ENCODE measurements around the gene SMYD3.

SMYD3 gene

DNA sequence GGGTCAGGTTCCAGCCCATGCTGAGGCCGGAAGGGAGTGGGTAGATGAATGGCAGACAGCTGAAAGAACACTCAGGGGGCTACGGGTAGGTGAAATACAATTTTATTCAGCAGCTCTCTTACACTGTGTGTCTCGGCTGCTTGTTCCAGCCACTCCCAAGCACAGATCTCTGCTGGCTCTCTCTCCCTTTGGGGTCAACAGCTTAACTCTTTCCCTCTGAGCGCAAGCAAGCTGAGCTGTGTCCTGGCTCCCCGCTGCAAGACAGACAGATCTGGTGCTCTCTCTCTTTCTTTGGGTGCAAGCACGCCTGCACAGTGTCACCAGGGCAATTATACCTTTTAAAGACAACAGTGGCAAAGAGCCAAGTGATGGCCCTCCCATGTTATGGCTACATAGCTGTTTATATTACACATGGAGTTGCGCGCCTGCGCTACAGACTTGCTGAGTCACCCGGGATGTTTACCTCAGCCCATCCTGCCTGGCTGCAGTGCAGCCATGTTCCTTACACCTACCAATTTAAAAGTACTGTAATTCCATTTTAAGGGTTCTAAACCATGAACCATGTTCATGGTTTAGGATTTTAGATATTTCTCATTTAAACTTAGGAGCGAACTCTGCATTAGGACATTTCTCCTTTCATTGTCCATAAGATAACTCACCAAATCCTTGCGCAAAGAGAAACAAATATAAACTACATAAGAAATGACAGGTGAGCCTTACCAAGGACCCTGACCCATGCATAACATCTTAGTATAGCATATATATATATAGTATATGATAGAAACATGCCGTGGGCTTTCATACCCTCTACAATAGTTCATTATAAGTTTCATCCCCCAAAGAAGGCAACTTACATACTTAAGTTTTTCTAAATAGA lies 396.5 kb downstream of the SMYD3 start:
- DNase-seq (ENCODE audit: low spot score) = peak; percentile 95

- DNase-seq (ENCODE audit: low spot score) = no peak
These were observed 398.7 kb downstream of the SMYD3 start for GRCh38 chr1:246108278-246108925.

GRCh38 chr1:246107516-246108277 lies 399.4 kb downstream of the SMYD3 start:
- no peak for DNase-seq (ENCODE audit: low spot score)

DNA sequence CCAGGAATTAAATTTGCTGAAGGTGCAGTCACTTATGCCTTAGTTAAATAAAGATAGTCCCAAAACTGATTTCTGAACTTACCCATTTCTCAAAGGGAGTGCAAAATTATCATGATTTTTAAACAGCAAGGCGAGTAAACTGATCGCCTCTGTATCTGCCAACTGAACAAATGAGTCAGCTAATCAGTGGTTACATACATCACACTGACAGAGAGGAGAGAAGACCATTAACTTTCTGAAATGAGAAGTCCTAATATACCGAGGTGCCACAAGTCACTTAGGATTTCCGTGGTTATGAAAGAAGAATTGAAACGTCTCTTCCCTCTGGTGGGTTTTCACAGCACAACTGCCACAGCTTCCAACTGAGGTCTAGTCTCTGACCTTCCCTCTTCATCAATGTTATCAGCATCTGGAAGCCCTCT lies 400.7 kb downstream of the SMYD3 start:
- DNase-seq (ENCODE audit: low spot score) = no peak

GRCh38 chr1:246104927-246105326 lies 402.2 kb downstream of the SMYD3 start:
- no peak for DNase-seq (ENCODE audit: low spot score)

DNA sequence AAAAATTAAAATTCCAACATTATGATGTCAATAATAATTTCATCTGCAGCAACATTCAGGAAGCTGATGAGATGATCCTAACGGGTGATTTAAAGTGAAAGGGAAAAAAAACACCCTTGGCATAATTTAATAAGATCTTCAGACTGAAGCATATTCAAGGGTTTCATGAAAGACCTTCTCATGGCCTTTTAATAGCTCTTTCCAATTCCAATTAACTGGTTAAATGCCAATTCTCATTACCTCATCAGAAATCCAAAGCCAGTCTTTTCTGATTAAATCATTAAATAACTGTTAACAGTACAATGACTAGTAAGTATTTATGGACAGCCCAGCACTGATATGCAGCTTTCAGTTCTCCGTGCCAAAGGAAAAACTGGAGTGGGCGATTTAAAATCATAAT lies 407.5 kb downstream of the SMYD3 start:
- no peak for DNase-seq (ENCODE audit: low spot score)

DNA sequence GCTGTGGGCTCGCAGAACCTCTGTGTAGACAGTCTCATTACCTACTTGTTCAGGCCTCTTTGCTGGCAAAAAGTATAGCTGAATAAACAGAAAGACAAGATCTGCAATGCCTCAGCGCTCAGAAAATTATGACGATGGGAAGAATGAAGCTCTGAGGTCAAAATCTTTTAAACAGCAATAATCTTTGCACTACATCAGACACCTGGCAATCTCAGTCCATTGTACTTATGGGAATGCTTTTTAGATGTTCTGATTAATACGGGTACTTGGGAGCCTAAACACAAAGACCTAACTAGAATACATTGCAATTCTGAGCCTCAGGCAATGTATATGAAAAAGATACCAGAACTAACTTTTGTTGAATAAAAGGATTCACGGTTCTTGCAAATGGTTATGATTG lies 410.7 kb downstream of the SMYD3 start:
- no peak for DNase-seq (ENCODE audit: low spot score)

GRCh38 chr1:246095443-246095842 lies 411.6 kb downstream of the SMYD3 start:
- no peak for DNase-seq (ENCODE audit: low spot score)

DNA sequence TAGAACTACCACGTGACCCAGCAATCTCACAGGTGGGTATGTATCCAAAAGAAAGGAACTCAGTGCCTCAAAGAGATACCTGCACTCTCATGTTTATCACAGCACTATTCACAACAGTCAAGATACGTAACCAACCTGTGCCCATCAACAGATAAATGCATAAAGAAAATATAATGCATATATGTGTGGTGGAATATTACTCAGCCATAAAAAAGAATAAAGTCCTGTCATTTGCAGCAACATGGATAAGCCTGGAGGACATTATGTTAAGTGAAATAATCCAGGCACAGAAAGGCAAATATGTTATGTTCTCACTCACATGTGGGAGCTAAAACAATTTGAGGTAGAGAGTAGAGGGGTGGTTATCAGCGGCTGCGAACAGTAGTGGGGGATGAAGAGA lies 413.8 kb downstream of the SMYD3 start:
- DNase-seq (ENCODE audit: low spot score) = no peak

GRCh38 chr1:246092136-246092535 lies 414.9 kb downstream of the SMYD3 start:
- DNase-seq (ENCODE audit: low spot score) = no peak

- DNase-seq (ENCODE audit: low spot score) = no peak
These were observed 415.6 kb downstream of the SMYD3 start for GRCh38 chr1:246091477-246091876.

DNA sequence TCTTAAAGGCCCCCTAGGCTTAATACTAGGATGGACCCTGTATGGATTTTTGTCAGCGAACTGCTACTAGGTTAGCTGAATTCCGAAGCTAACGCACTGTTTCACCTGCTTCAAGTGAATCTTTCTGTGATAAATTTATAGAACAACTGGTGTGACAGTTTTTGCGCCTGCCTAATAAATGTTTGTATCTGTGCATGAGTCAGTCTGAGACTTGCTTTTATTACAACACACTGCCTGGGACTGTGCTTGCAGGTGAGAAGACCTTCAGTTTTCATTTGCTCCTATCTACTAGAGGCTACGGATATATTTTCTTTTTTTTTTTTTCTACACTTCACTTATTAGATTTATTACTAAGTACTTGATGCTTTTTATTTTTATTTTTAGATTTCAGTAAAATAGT lies 420.9 kb downstream of the SMYD3 start:
- no peak for DNase-seq (ENCODE audit: low spot score)

GRCh38 chr1:246083416-246083815 lies 423.7 kb downstream of the SMYD3 start:
- no peak for DNase-seq (ENCODE audit: low spot score)

GRCh38 chr1:246081856-246082668 lies 425.0 kb downstream of the SMYD3 start:
- no peak for DNase-seq (ENCODE audit: low spot score)

GRCh38 chr1:246081138-246081702 lies 425.9 kb downstream of the SMYD3 start:
- no peak for DNase-seq (ENCODE audit: low spot score)

DNA sequence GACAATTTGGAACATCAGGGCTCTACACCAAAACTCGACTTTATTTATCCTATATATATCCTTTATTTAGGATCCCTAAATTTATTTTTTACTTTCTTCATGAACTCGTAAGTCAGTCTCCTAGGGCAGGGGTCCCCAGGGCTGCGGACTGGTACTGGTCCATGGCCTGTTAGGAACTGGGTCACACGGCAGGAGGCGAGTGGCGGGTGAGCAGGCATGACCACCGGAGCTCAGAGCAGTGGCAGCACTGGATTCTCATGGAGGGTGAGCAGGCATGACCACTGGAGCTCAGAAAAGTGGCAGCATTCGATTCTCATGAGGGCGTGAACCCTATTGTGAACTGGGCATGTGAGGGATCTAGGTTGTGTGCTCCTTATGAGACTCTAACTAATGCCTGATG lies 427.0 kb downstream of the SMYD3 start:
- DNase-seq (ENCODE audit: low spot score) = no peak

GRCh38 chr1:246078888-246079252 lies 428.2 kb downstream of the SMYD3 start:
- DNase-seq (ENCODE audit: low spot score) = no peak

DNA sequence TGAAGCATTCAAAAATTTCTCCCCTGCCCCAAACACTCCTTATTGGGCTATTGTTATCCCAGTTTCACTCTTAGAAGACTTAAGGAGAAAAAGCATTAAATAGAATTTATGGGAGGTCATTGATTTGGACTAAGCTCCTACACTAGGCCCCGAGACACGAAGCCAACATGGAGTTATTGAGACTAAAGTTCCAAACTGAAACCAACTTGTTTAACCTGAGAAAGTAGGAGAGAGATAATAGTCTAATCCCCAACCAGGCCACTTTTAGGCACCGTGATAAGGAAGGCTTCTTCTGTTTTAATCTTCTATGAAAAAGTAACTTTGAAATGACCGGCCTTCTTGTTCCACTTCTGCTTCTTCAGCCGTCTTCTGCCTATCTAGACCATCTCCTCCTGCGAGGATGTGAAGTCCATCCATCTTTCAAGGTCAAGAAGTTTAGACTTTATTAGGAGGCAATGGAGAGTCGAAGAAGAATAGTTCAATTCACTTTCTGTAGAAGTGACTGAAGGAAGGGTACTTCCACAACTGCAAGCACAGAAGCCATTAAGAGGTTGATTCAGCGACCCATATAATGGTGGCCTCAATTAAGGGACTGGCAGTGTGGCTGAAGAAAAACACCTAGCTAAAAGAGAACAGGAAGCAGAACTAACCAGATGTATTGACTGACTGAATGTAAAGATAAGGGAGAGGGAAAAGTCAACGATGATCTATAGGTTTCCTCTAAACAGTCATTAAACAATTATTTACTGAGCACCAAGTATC lies 428.8 kb downstream of the SMYD3 start:
- no peak for DNase-seq (ENCODE audit: low spot score)

DNA sequence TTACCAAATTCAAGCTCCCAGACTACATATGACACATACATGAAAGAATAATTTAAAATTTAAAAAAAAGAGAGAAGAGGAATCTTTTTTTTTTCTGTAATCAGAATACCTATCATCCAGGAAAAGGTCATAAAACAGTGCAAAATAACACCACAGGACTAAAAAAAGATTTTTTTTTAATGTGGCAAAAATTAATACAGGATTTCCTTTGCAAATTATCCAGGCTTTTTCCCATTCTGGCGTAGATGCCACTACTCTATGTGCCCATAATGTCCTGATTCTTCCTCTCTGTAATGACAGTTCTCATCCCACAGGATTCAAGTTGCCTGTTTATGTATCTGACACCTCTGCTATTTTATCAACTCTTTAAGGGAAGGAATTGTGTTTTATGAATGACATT lies 429.6 kb downstream of the SMYD3 start:
- no peak for DNase-seq (ENCODE audit: low spot score)

- no peak for DNase-seq (ENCODE audit: low spot score)
These were observed 432.7 kb downstream of the SMYD3 start for GRCh38 chr1:246074421-246074820.

Measured in SK-N-DZ (cell line).